Stimulated activated naive CD8-positive, alpha-beta T cell treated with anti-CD3 and anti-CD28 coated beads, Interleukin-15, Interleukin-2, amounts not matched to agents 100 U/mL and 50 U/mL, for 24 hours (primary cell): ENCODE data around the gene MYPOP.

ENCODE experiments used
- ATAC-seq: fragments of 150-1000 bp; cut with Tn5 transposase; one replicate; pipeline ENCODE4 v1.10.0; 2021
- DNase-seq: peaks from one replicate; pipeline ENCODE4 v3.0.0; 2021

Gene MYPOP

GRCh38 chr19:45901912-45902650, at the start of gene MYPOP:
Gene MYPOP, minus strand, starts transcription at chr19:45902613. Its CDS starts 840 bp downstream, at chr19:45901773.
- peak; percentile 27 for DNase-seq
- ATAC-seq, result no peak

GRCh38 chr19:45947926-45948325, 45.5 kb upstream of the MYPOP start:
- ATAC-seq (no peak), DNase-seq (no peak)

- DNase-seq, result no peak
- ATAC-seq, result no peak
Observed at GRCh38 chr19:45940515-45940805, 38.0 kb upstream of the MYPOP start.

- no peak for DNase-seq
- ATAC-seq, result no peak
Observed at GRCh38 chr19:45939792-45940514, 37.5 kb upstream of the MYPOP start.

GRCh38 chr19:45938733-45939319, 36.4 kb upstream of the MYPOP start:
- no peak for DNase-seq
- ATAC-seq, result no peak

- ATAC-seq, result no peak
- DNase-seq, result no peak
Observed at GRCh38 chr19:45935267-45935666, 32.9 kb upstream of the MYPOP start.

GRCh38 chr19:45934551-45935230, 32.3 kb upstream of the MYPOP start:
- ATAC-seq, result no peak
- DNase-seq, result no peak

- DNase-seq (no peak), ATAC-seq (no peak)
Observed at GRCh38 chr19:45933759-45934158, 31.3 kb upstream of the MYPOP start.

GRCh38 chr19:45931055-45931454, 28.6 kb upstream of the MYPOP start:
- DNase-seq (no peak), ATAC-seq (no peak)

GRCh38 chr19:45929247-45929646, 26.8 kb upstream of the MYPOP start:
- DNase-seq (no peak), ATAC-seq (no peak)

- ATAC-seq (peak; percentile 97), DNase-seq (peak; percentile 85)
Observed at GRCh38 chr19:45927565-45928261, 25.3 kb upstream of the MYPOP start.

- DNase-seq (no peak), ATAC-seq (no peak)
Observed at GRCh38 chr19:45924891-45925447, 22.6 kb upstream of the MYPOP start.

GRCh38 chr19:45922281-45922680, 19.9 kb upstream of the MYPOP start:
- DNase-seq, result no peak
- peak; percentile 35 for ATAC-seq

GRCh38 chr19:45920458-45920857, 18.0 kb upstream of the MYPOP start:
- no peak for DNase-seq
- ATAC-seq, result peak; percentile 33

GRCh38 chr19:45919678-45920077, 17.3 kb upstream of the MYPOP start:
- DNase-seq (no peak), ATAC-seq (peak; percentile 14)

- ATAC-seq (no peak), DNase-seq (no peak)
Observed at GRCh38 chr19:45918721-45919120, 16.3 kb upstream of the MYPOP start.

GRCh38 chr19:45917421-45918091, 15.1 kb upstream of the MYPOP start:
- ATAC-seq (peak; percentile 38), DNase-seq (no peak)

- ATAC-seq (no peak), DNase-seq (peak; percentile 14)
Observed at GRCh38 chr19:45913874-45914830, 11.7 kb upstream of the MYPOP start, which contains the start of gene NANOS2. Gene NANOS2, minus strand, starts transcription at chr19:45914778. Its CDS starts 85 bp downstream, at chr19:45914693.

- no peak for ATAC-seq
Observed at GRCh38 chr19:45911291-45911690, 8.9 kb upstream of the MYPOP start.

GRCh38 chr19:45908956-45909355, 6.5 kb upstream of the MYPOP start:
- no peak for ATAC-seq
- DNase-seq, result no peak

More at GRCh38 chr19:45911291-45911690, 8.9 kb upstream of the MYPOP start:
- DNase-seq, result no peak
